Ishikawa (cell line): ENCODE data around the gene GTF2A1.
A peak's percentile ranks its signal among the peaks of the same experiment; 100 is the strongest.

Experiments used
- CEBPB ChIP-seq: IDR thresholded peaks from 2 replicates; pipeline ENCODE4 v1.6.1; 2012
- CREB1 ChIP-seq: IDR thresholded peaks from 2 replicates; pipeline ENCODE4 v1.6.1; 2012; ENCODE audit warnings: low read depth
- EGR1 ChIP-seq: IDR thresholded peaks from 2 replicates; pipeline ENCODE4 v1.6.1; 2012
- EP300 ChIP-seq: IDR thresholded peaks from 2 replicates; pipeline ENCODE4 v1.6.1; 2012; ENCODE audit warnings: borderline replicate concordance
- FOXM1 ChIP-seq: IDR thresholded peaks from 2 replicates; pipeline ENCODE4 v1.6.1; 2012; ENCODE audit warnings: low read depth, borderline replicate concordance
- MAX ChIP-seq: IDR thresholded peaks from 2 replicates; pipeline ENCODE4 v1.6.1; 2012
- NFIC ChIP-seq: IDR thresholded peaks from 2 replicates; pipeline ENCODE4 v1.6.1; 2012
- RAD21 ChIP-seq: IDR thresholded peaks from 2 replicates; pipeline ENCODE4 v1.6.1; 2012; ENCODE audit warnings: low read depth
- REST ChIP-seq: IDR thresholded peaks from 2 replicates; pipeline ENCODE4 v1.6.1; 2012; ENCODE audit warnings: low read depth, mild to moderate bottlenecking
- TAF1 ChIP-seq: IDR thresholded peaks from 2 replicates; pipeline ENCODE4 v1.6.1; 2012; ENCODE audit warnings: low read depth, mild to moderate bottlenecking
- TCF12 ChIP-seq: IDR thresholded peaks from 2 replicates; pipeline ENCODE4 v1.6.1; 2012; ENCODE audit warnings: low read depth
- TEAD4 ChIP-seq: IDR thresholded peaks from 2 replicates; pipeline ENCODE4 v1.6.1; 2012
- USF1 ChIP-seq: IDR thresholded peaks from 2 replicates; pipeline ENCODE4 v1.6.1; 2012
- YY1 ChIP-seq: IDR thresholded peaks from 2 replicates; pipeline ENCODE4 v1.6.1; 2012; ENCODE audit warnings: low read depth
- ZBTB7A ChIP-seq: IDR thresholded peaks from 2 replicates; pipeline ENCODE4 v1.6.1; 2012; ENCODE audit warnings: low read depth

Gene GTF2A1

GRCh38 chr14:81224222-81224621 is 3.5 kb upstream of the GTF2A1 start:
- TF ChIP-seq USF1 (no peak), RAD21 (no peak), CREB1 (no peak), TEAD4 (no peak), ZBTB7A (no peak), MAX (no peak), REST (no peak), EGR1 (no peak), FOXM1 (no peak), CEBPB (no peak), EP300 (no peak), NFIC (no peak)

GRCh38 chr14:81222691-81223090 is 1.9 kb upstream of the GTF2A1 start:
- TF ChIP-seq RAD21 (no peak), CREB1 (no peak), TEAD4 (no peak), TCF12 (no peak), FOXM1 (no peak), MAX (no peak), REST (no peak), YY1 (no peak), USF1 (no peak), NFIC (no peak), ZBTB7A (no peak), EGR1 (no peak), CEBPB (no peak), EP300 (no peak), TAF1 (no peak)

- TF ChIP-seq RAD21 (no peak), FOXM1 (no peak), EP300 (no peak), REST (no peak), NFIC (no peak), YY1 (no peak), EGR1 (no peak), MAX (no peak), CREB1 (no peak), USF1 (no peak), CEBPB (no peak), TCF12 (no peak), TAF1 (no peak)
These were observed 1.4 kb upstream of the GTF2A1 start for GRCh38 chr14:81222126-81222525.

- no peak for TF ChIP-seq YY1
- 0 out of 2 replicates have a peak, but pooled peaks have one; percentile 2 for TF ChIP-seq REST
- TF ChIP-seq USF1: no peak
- no peak for TF ChIP-seq TAF1
- TF ChIP-seq EP300: no peak
- no peak for TF ChIP-seq ZBTB7A
- no peak for TF ChIP-seq MAX
- TF ChIP-seq RAD21: no peak
- TF ChIP-seq EGR1: no peak
These were observed 882 bp upstream of the GTF2A1 start for GRCh38 chr14:81221579-81222102.
